IMR-90 (cell line): Measurements from ENCODE around the gene RCOR3.

Experiments used
- POLR2A ChIP-seq: IDR thresholded peaks from 2 replicates; pipeline ENCODE4 v1.6.1; 2012; ENCODE audit warnings: mild to moderate bottlenecking, low read depth, low read length
- RAD21 ChIP-seq: IDR thresholded peaks from 2 replicates; pipeline ENCODE4 v1.6.1; 2012; ENCODE audit warnings: low read length, improper control_type of control experiment
- RCOR1 ChIP-seq: IDR thresholded peaks from 2 replicates; pipeline ENCODE4 v1.6.1; 2012; ENCODE audit warnings: mild to moderate bottlenecking, low read length, improper control_type of control experiment; ENCODE audit not compliant: insufficient replicate concordance
- SMC3 ChIP-seq: fragments of 150-350 bp; IDR thresholded peaks from 2 replicates; pipeline ENCODE4 v1.6.1; 2016; ENCODE audit warnings: low read depth, mild to moderate bottlenecking, antibody characterized with exemption, low read length, moderate library complexity
- TF ChIP-seq, protein P1 (sequence below): conservative IDR thresholded peaks from 2 replicates; pipeline ENCODE4 v1.5.1; 2012; ENCODE audit warnings: mild to moderate bottlenecking, low read depth, low read length, improper control_type of control experiment
- TF ChIP-seq, protein P2 (sequence below): fragments of 150-350 bp; IDR thresholded peaks from 2 replicates; pipeline ENCODE4 v1.6.1; 2016; ENCODE audit warnings: low read depth, mild to moderate bottlenecking, low read length, moderate library complexity, borderline replicate concordance
- TF ChIP-seq, protein P3 (sequence below): fragments of 150-350 bp; IDR thresholded peaks from 2 replicates; pipeline ENCODE4 v1.6.1; 2017; ENCODE audit warnings: mild to moderate bottlenecking, antibody characterized with exemption, low read length, low read depth

DNA sequence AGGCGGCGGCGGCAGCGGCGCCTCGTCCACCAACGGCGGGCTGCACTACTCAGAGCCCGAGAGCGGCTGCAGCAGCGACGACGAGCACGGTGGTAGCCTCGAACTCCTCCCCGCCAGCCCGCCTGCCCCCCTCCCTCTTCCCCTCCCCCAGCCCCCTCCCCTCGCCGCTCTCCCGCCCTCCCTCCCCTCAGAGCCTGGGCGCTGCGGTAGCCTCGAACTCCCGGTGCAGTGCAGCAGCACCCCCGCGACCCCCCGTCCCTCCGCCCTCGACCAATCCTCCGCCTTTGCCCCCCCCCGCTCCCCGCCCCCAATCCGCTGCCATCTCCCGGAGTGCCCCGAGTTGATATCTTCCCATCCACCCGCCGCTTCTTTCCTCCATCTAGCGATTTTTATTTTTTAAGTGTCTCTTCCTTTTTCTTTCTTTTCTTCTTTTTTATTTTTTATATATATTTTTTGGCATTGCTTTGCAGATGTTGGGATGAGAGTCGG, 516 bp downstream of the RCOR3 start:
- TF ChIP-seq RAD21: no peak
- no peak for TF ChIP-seq POLR2A
- TF ChIP-seq, protein P1, sequence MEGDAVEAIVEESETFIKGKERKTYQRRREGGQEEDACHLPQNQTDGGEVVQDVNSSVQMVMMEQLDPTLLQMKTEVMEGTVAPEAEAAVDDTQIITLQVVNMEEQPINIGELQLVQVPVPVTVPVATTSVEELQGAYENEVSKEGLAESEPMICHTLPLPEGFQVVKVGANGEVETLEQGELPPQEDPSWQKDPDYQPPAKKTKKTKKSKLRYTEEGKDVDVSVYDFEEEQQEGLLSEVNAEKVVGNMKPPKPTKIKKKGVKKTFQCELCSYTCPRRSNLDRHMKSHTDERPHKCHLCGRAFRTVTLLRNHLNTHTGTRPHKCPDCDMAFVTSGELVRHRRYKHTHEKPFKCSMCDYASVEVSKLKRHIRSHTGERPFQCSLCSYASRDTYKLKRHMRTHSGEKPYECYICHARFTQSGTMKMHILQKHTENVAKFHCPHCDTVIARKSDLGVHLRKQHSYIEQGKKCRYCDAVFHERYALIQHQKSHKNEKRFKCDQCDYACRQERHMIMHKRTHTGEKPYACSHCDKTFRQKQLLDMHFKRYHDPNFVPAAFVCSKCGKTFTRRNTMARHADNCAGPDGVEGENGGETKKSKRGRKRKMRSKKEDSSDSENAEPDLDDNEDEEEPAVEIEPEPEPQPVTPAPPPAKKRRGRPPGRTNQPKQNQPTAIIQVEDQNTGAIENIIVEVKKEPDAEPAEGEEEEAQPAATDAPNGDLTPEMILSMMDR: no peak
- TF ChIP-seq RCOR1: no peak
- no peak for TF ChIP-seq SMC3
- TF ChIP-seq, protein P2, sequence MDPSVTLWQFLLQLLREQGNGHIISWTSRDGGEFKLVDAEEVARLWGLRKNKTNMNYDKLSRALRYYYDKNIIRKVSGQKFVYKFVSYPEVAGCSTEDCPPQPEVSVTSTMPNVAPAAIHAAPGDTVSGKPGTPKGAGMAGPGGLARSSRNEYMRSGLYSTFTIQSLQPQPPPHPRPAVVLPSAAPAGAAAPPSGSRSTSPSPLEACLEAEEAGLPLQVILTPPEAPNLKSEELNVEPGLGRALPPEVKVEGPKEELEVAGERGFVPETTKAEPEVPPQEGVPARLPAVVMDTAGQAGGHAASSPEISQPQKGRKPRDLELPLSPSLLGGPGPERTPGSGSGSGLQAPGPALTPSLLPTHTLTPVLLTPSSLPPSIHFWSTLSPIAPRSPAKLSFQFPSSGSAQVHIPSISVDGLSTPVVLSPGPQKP: no peak
- TF ChIP-seq, protein P3, sequence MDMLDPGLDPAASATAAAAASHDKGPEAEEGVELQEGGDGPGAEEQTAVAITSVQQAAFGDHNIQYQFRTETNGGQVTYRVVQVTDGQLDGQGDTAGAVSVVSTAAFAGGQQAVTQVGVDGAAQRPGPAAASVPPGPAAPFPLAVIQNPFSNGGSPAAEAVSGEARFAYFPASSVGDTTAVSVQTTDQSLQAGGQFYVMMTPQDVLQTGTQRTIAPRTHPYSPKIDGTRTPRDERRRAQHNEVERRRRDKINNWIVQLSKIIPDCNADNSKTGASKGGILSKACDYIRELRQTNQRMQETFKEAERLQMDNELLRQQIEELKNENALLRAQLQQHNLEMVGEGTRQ: no peak
